Measurements from ENCODE around the gene FRAS1. TPM values are rescaled to one million over a fixed set of nuclear protein-coding genes. Genes with fewer than 3 reads are reported as not detected.

Gene FRAS1
- total and polyA plus RNA-seq, 2 donors (not counting 1 experiment from before 2014, with no cell fraction given) = 0.03 to 0.12 TPM

DNA sequence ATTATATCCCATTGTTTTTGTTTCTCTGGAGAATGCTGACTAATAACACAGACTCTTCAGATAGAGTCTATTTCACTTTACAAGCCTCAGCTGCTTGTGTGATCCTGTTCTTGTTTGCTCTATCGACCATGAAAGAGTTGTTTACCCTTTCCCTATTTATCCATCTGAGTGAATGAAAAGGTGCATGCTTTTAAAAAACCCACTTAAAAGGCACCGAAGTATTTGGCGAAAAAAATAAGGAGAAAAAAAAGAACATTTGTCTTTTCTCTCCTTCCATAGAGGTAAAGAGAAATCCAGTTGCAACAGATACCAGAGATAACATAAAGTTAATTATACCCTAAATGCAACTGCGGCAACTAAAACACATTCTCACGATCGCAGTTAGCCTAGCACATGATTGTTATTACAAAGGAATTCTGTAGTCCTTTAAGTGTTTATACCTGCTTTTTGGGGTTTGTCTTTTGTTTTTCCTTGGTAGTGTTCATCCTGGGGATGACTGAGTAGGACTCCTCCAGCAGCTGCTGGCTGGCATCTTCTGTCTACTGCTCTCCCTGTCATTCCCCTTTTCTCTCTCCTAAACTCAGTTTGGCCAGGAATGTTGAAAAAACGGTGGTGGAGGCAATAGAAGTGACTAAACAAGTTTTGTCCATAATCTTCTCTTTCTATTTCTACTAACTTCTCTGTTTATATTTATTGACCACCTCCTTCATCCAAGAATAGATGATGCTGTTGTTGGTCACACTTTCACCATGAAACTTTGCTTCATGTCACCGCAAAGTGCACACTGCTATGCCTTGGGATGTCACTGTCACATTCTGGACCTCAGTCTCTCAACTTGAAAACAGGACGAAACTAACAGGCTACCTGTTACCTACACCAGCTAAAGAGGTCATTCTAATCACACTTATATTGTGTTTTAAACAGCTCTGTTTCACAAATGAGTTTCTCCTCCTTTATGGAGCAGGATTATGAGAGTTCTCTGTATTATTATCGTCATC is 41.9 kb upstream of the FRAS1 start:
- Histone ChIP-seq H3K36me3 (replicated peaks in 1 of 2; ENCODE audit: control extremely low read depth in 1 of 2, control insufficient read depth in 1 of 2, extremely low read depth in 1 of 2, insufficient read depth in 2 of 2, low read length in 1 of 2) (no peaks in the 10 kb centered on the region), H3K9ac (ENCODE audit: low read length) (no peak overlapping the region), H3K79me2 (ENCODE audit: control insufficient read depth, insufficient read depth, low read length) (no peaks in the 10 kb centered on the region), H4K20me1 (ENCODE audit: control insufficient read depth, insufficient read depth, low read length, poor library complexity, severe bottlenecking) (no peaks in the 10 kb centered on the region), H3K27ac (ENCODE audit: low read length in 2 of 2) (no peak overlapping the region), H2AFZ (ENCODE audit: insufficient read depth, low read depth, low read length, poor library complexity, severe bottlenecking) (no peak overlapping the region), H3K27me3 (replicated peaks in 1 of 4; ENCODE audit: control extremely low read depth in 1 of 4, control insufficient read depth in 3 of 4, insufficient read depth in 4 of 4, low read length in 3 of 4) (peaks cover 0 to 3% (median 0%) of the 10 kb centered on the region in 4 experiments), H3K4me3 (ENCODE audit: control extremely low read depth in 1 of 5, extremely low read depth in 1 of 5, insufficient read depth in 1 of 5, low read depth in 2 of 5, low read length in 4 of 5) (no peak overlapping the region), H3K4me2 (replicated peaks; ENCODE audit: low read depth, low read length, poor library complexity, severe bottlenecking) (no peak overlapping the region), H3K9me3 (ENCODE audit: control extremely low read depth in 1 of 3, control insufficient read depth in 2 of 3, insufficient read depth in 1 of 3, low read length in 2 of 3) (peaks cover 0 to 13% (median 10%) of the 10 kb centered on the region in 3 donors), H3K4me1 (ENCODE audit: control insufficient read depth in 2 of 2, insufficient read depth in 2 of 2, low read length in 2 of 2) (no peaks in the 10 kb centered on the region)
- ATAC-seq (ENCODE audit: low read depth) (no peak), DNase-seq (no peak)
- 90% methylated on average over 2 of the region's 10 CpGs for WGBS (ENCODE audit: insufficient coverage)
- intact Hi-C loops (cut with micrococcal nuclease) = no loop called here
- H3K27me3 Mint-ChIP-seq = peaks cover 18% of the 10 kb centered on the region
- TF ChIP-seq EZH2 (IDR thresholded peaks at IDR 0.05; ENCODE audit: borderline replicate concordance, insufficient read depth, low read depth, low read length, poor library complexity, severe bottlenecking) = no peak
- TF ChIP-seq, protein P1, sequence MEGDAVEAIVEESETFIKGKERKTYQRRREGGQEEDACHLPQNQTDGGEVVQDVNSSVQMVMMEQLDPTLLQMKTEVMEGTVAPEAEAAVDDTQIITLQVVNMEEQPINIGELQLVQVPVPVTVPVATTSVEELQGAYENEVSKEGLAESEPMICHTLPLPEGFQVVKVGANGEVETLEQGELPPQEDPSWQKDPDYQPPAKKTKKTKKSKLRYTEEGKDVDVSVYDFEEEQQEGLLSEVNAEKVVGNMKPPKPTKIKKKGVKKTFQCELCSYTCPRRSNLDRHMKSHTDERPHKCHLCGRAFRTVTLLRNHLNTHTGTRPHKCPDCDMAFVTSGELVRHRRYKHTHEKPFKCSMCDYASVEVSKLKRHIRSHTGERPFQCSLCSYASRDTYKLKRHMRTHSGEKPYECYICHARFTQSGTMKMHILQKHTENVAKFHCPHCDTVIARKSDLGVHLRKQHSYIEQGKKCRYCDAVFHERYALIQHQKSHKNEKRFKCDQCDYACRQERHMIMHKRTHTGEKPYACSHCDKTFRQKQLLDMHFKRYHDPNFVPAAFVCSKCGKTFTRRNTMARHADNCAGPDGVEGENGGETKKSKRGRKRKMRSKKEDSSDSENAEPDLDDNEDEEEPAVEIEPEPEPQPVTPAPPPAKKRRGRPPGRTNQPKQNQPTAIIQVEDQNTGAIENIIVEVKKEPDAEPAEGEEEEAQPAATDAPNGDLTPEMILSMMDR (IDR thresholded peaks at IDR 0.05) = no peak
- peaks cover 5% of the 10 kb centered on the region for H3K9me3 Mint-ChIP-seq (ENCODE audit: insufficient read depth)
- ChIA-PET POLR2A (no interaction called here), CTCF (no interaction called here)
- H3K4me3 Mint-ChIP-seq = no peak overlapping the region
- H3K4me1 Mint-ChIP-seq = no peaks in the 10 kb centered on the region
- no peak overlapping the region for H3K27ac Mint-ChIP-seq
